GM18526 (cell line): ENCODE data around the gene NKAIN2.

Experiments used
- POLR2A ChIP-seq: IDR thresholded peaks from 3 replicates; pipeline ENCODE4 v1.6.1; 2011; ENCODE audit not compliant: insufficient read length; ENCODE audit errors: extremely low read depth

The NKAIN2 gene

GRCh38 chr6:124423621-124424020, 620.0 kb downstream of the NKAIN2 start:
- TF ChIP-seq POLR2A: no peak

GRCh38 chr6:124430740-124431318, 627.2 kb downstream of the NKAIN2 start:
- TF ChIP-seq POLR2A: no peak

- TF ChIP-seq POLR2A: no peak
These were observed 629.0 kb downstream of the NKAIN2 start for GRCh38 chr6:124432620-124433019.

- TF ChIP-seq POLR2A: no peak
These were observed 629.9 kb downstream of the NKAIN2 start for GRCh38 chr6:124433387-124434160.

GRCh38 chr6:124434421-124434820, 630.8 kb downstream of the NKAIN2 start:
- TF ChIP-seq POLR2A: no peak

GRCh38 chr6:124436803-124437202, 633.1 kb downstream of the NKAIN2 start:
- TF ChIP-seq POLR2A: no peak

- no peak for TF ChIP-seq POLR2A
These were observed 634.9 kb downstream of the NKAIN2 start for GRCh38 chr6:124438546-124439065.

- TF ChIP-seq POLR2A: no peak
These were observed 637.8 kb downstream of the NKAIN2 start for GRCh38 chr6:124441450-124441849.

- TF ChIP-seq POLR2A: no peak
These were observed 639.9 kb downstream of the NKAIN2 start for GRCh38 chr6:124443541-124443940.

- TF ChIP-seq POLR2A: no peak
These were observed 641.9 kb downstream of the NKAIN2 start for GRCh38 chr6:124445581-124445980.

GRCh38 chr6:124446961-124447360, 643.3 kb downstream of the NKAIN2 start:
- TF ChIP-seq POLR2A: no peak

- TF ChIP-seq POLR2A: no peak
These were observed 655.6 kb downstream of the NKAIN2 start for GRCh38 chr6:124459268-124459667.

GRCh38 chr6:124462750-124463149, 659.1 kb downstream of the NKAIN2 start:
- TF ChIP-seq POLR2A: no peak

- TF ChIP-seq POLR2A: no peak
These were observed 659.6 kb downstream of the NKAIN2 start for GRCh38 chr6:124463271-124463670.

- no peak for TF ChIP-seq POLR2A
These were observed 663.3 kb downstream of the NKAIN2 start for GRCh38 chr6:124466949-124467348.

GRCh38 chr6:124467366-124467765, 663.7 kb downstream of the NKAIN2 start:
- no peak for TF ChIP-seq POLR2A

GRCh38 chr6:124470803-124471202, 667.1 kb downstream of the NKAIN2 start:
- no peak for TF ChIP-seq POLR2A

- no peak for TF ChIP-seq POLR2A
These were observed 671.5 kb downstream of the NKAIN2 start for GRCh38 chr6:124475176-124475575.
